Measurements from ENCODE around the gene LSM14B. TPM values are rescaled to one million over a fixed set of nuclear protein-coding genes. Genes with fewer than 3 reads are reported as not detected.
"Not testable (repeated sequence)": the region's sequence is repeated elsewhere in the genome, so short reads cannot be mapped to it uniquely, and the experiment has no call there.

The LSM14B gene
- total RNA-seq, 1 donor from 2014 or later = 39.4 TPM

DNA sequence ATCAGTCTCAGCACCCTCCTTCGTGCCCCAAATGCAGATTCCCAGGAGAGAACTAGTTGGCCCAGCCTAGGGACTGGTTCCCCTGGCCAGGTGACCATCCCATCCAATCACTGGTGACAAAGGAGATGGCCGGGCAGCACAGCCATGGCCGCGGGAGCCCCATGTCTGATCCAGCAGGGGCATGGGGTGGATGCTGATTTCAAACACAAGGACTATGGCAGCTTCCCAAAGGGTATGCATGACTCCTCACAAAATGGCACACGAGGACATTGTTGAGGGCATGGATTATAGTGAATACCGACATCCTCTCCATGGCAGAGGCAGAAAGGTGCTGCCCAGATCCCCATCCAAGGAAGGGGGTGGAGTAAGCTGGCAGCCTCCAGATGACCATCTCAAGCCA is 9.9 kb upstream of the LSM14B start:
- intact Hi-C loops (cut with micrococcal nuclease) = no loop called here

GRCh38 chr20:62114894-62115293 is 7.4 kb upstream of the LSM14B start:
- intact Hi-C loops (cut with micrococcal nuclease) = no loop called here

GRCh38 chr20:62115800-62116407 is 6.4 kb upstream of the LSM14B start:
- intact Hi-C loops (cut with micrococcal nuclease) = not testable (repeated sequence)

DNA sequence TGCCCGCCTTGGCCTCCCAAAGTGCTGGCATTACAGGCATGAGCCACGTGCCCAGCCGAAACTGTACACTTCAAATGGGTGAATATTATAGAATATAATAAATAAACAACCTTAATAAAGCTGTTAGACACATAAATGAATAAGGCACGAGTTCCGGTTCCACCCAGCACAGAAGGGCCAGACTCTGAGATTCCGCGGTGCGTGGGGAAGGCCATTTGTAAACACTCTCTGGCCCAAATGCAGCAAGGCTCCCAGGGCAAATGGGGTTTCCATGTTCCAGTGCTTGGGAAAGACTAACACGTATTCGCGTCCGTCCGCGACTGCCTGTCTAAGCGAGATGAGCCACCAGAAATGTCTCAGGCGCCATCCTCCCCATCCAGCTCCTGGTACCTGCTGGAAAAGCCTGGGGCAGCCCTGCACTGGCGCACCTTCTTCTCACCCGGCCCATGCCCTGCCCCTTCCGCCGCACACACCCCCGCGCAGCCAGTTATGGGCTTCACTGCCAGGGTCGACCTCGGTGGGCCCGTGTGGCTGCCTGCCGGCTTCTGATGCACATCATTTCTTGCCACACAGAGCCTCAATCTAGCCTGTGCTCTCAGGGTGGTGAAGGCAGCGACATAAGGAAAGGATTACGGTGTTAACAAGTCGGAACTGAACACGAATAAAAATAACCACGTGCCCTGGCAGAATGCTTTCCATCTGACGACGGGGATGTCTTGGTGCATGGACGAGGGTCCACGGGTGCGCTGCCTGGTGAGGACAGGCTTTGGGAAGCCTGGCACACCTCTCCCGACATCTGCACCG is 5.5 kb upstream of the LSM14B start:
- intact Hi-C loops (cut with micrococcal nuclease) = no loop called here

GRCh38 chr20:62117362-62117646 is 5.0 kb upstream of the LSM14B start:
- intact Hi-C loops (cut with micrococcal nuclease) = no loop called here

GRCh38 chr20:62117658-62118057 is 4.6 kb upstream of the LSM14B start:
- intact Hi-C loops (cut with micrococcal nuclease) = no loop called here

GRCh38 chr20:62118113-62119043 is 3.9 kb upstream of the LSM14B start:
- intact Hi-C loops (cut with micrococcal nuclease) = no loop called here

- intact Hi-C loops (cut with micrococcal nuclease) = no loop called here
These were observed 3.2 kb upstream of the LSM14B start for GRCh38 chr20:62119115-62119514.

DNA sequence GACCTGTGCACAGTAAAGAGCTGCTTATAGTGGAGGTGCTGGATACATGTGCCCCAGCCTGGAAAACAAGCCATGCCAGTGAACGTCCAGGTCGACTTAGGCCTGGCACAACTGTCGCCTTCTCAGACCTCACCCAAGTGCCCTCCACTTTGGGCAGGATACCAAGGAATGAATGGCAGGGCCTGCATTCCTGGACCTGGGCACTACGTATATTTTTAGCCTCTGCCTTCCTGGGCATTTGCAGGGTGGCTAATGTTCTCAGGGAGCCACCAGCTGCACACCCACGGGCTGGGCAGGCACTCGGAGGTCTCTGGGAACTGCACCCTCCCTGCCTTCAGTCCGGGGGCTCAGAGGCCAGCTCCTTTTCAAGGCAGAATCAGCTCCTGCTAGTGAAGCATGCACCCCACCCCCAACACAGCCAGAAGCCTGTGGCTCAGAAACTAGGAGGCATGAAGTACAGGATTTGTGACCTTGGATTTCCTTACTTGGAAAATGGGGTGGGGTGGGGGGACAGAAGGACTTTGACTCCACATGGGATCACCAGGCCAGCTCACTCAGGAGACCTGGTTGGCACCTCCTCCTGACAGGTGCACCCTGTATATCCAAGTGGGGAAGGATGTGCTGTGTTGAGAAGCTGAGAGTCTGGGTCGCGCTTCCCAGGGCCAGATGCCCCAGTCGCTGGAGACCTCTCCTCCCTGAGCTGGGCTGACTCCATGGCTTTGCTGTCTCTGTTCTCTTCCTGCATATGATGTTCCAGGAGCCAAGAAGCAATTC is 2.5 kb upstream of the LSM14B start:
- intact Hi-C loops (cut with micrococcal nuclease) = loop anchor here (5.0 kb wide), 2 partner anchors 183 to 288 kb away; partner anchors contain the start of genes ADRM1 and CABLES2

GRCh38 chr20:62120365-62120762 is 1.9 kb upstream of the LSM14B start:
- intact Hi-C loops (cut with micrococcal nuclease) = loop anchor here (5.0 kb wide), 2 partner anchors 182 to 287 kb away; partner anchors contain the start of genes ADRM1 and CABLES2

GRCh38 chr20:62120990-62121775 is 1.1 kb upstream of the LSM14B start:
- intact Hi-C loops (cut with micrococcal nuclease) = loop anchor here (5.0 kb wide), 2 partner anchors 181 to 286 kb away; partner anchors contain the start of genes ADRM1 and CABLES2

- intact Hi-C loops (cut with micrococcal nuclease) = loop anchor here (1.0 to 5.0 kb wide), 8 partner anchors 20 to 672 kb away; partner anchors contain the start of genes ADRM1, CABLES2, MTG2 and OSBPL2
These were observed 577 bp downstream of the LSM14B start for GRCh38 chr20:62122654-62123449.

- intact Hi-C loops (cut with micrococcal nuclease) = loop anchor here (2.0 to 5.0 kb wide), 4 partner anchors 179 to 671 kb away; partner anchors contain the start of genes ADRM1, CABLES2 and RPS21
These were observed 1.3 kb downstream of the LSM14B start for GRCh38 chr20:62123450-62124118.

GRCh38 chr20:62126141-62126540 is 3.9 kb downstream of the LSM14B start:
- intact Hi-C loops (cut with micrococcal nuclease) = no loop called here

DNA sequence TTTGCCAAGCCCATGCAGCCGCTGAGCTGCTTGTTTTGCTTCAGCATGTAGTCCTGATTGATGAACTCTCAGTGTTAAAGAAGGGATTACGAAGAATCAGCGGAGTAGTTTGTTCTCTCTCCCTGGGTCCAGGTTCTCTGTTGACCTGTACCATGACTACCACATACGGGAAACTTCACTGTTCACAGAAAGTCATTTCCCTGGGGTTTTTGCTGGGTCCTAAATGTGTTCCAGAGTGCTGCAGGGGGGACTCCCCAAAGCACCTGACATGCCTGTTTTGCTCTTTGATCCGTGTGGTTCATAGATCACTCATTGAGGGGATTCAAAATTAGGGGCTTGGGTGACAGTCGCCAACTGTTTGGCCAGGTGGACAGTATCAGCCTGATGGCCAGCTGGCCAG is 5.5 kb downstream of the LSM14B start:
- intact Hi-C loops (cut with micrococcal nuclease) = no loop called here

GRCh38 chr20:62128502-62128901 is 6.2 kb downstream of the LSM14B start:
- intact Hi-C loops (cut with micrococcal nuclease) = no loop called here

DNA sequence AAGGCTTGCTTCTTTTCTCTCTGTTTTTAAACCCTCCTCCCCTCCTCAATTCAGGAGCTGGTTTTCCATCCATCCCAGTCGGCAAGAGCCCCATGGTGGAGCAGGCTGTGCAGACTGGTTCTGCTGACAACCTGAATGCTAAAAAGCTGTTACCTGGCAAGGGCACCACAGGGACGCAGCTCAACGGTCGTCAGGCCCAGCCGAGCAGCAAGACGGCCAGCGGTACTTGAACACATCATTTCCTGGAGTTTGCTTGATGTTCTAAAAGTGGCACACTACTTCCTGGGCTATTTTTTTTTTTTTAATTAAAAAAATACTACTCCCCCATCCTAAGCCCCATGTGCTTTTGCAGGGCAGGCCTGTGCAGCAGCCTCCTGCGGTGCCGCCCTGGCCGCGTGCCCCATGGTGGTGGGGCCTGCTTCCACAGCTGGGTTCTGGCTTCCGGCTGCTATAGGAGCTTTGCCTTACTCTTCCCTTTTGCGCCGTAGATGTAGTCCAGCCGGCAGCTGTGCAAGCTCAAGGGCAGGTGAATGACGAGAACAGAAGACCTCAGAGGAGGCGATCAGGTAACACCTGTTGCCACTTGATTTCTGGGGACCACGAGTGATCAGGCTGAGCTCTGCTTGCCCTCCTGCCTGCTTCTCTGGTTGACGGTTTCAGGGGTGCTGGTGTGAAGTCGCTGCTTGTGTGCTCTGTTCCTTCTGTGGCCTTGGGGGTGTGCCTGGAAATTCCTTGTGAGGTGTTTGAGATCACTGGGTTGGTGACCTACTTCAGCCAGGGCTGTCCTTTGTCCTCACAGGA is 7.7 kb downstream of the LSM14B start:
- intact Hi-C loops (cut with micrococcal nuclease) = no loop called here
